K562 (cell line): ENCODE data around the gene ENTR1. TPM values are rescaled to one million over a fixed set of nuclear protein-coding genes. Genes with fewer than 3 reads are reported as not detected.

ENCODE experiments used
- ATAC-seq: fragments of 200-7000 bp; cut with Tn5 transposase; 3 replicates; pipeline ENCODE4 v1.9.1; 2020; ENCODE audit warnings: moderate library complexity
- BruUV-seq: library from RNA; stranded (reverse); fragments of 400-500 nt; replicated peaks from 2 replicates; lab custom pipeline; 2021; lab: Mats Ljungman, UMichigan
- CTCF ChIA-PET: fragments of 300-600 bp; formaldehyde crosslinking; extraction: SDS; loops from one replicate; lab custom pipeline; 2021; ENCODE audit warnings: low intra/inter-chr PET ratio; lab: Yijun Ruan, JAX
- POLR2A ChIA-PET: fragments of 300-600, 350-650 bp; sonication (Branson Sonifier 250); formaldehyde crosslinking; extraction: SDS; loops from one replicate; lab custom pipeline; 2021; ENCODE audit warnings: antibody characterized with exemption, inconsistent platforms; lab: Yijun Ruan, JAX
- DNase-seq, 4 experiments: peaks; one replicate each; pipeline versions ENCODE4 v3.0.0 to v3.0.0-alpha.2; 2011 to 2018; ENCODE audit warnings: low spot score in 3 of 4, mixed read lengths in 3 of 4; ENCODE audit errors: extremely low read depth in 1 of 4
- FAIRE-seq: peaks from 2 replicates; lab custom pipeline; 2011; peaks lifted over from hg19 to GRCh38; lab: Jason Lieb, UNC
- H2AFZ ChIP-seq: 2 replicates; pipeline ENCODE4 v1.6.0; 2011; ENCODE audit warnings: low read depth, low read length, control low read depth, inconsistent platforms
- H3K27ac ChIP-seq: fragments of 200-600 bp; 3 replicates; pipeline ENCODE4 v1.8.0; 2011; ENCODE audit warnings: low read depth, mild to moderate bottlenecking, control low read depth, inconsistent platforms, low read length, moderate library complexity, mixed read lengths; ENCODE audit errors: extremely low read depth
- H3K27me3 ChIP-seq, 2 experiments: fragments of 300-600 bp in 1 of 2; 2 replicates in 1 of 2; 3 replicates in 1 of 2; pipeline versions ENCODE4 v1.6.0 to v1.8.0; 2011; ENCODE audit warnings: inconsistent platforms in 2 of 2, low read length in 2 of 2, mild to moderate bottlenecking in 1 of 2, mixed read lengths in 1 of 2, moderate library complexity in 1 of 2; ENCODE audit not compliant: control insufficient read depth in 2 of 2, insufficient read depth in 2 of 2
- H3K36me3 ChIP-seq: fragments of 300-600 bp; 3 replicates; pipeline ENCODE4 v1.8.0; 2011; ENCODE audit warnings: mild to moderate bottlenecking, low read length, inconsistent platforms; ENCODE audit not compliant: control insufficient read depth, insufficient read depth
- H3K4me1 ChIP-seq, 2 experiments: fragments of 200-600 bp in 1 of 2; replicated peaks in 1 of 2; 2 replicates in 1 of 2; 3 replicates in 1 of 2; pipeline versions ENCODE4 v1.5.1 to v1.8.0; 2011; ENCODE audit warnings: inconsistent platforms in 2 of 2, low read length in 2 of 2, mild to moderate bottlenecking in 1 of 2, mixed read lengths in 1 of 2, moderate library complexity in 1 of 2; ENCODE audit not compliant: control insufficient read depth in 2 of 2, insufficient read depth in 2 of 2
- H3K4me2 ChIP-seq: 2 replicates; pipeline ENCODE4 v1.6.1; 2011; ENCODE audit warnings: low read length, control low read depth, inconsistent platforms, mixed read lengths; ENCODE audit not compliant: insufficient read depth
- H3K4me3 ChIP-seq: fragments of 200-600 bp; sonication (generic), shearing (Covaris generic); 2 replicates; pipeline ENCODE4 v1.5.1; 2016; ENCODE audit warnings: control low read depth, inconsistent platforms
- H3K79me2 ChIP-seq: fragments of 200-600 bp; 3 replicates; pipeline ENCODE4 v1.8.0; 2011; ENCODE audit warnings: low read length, inconsistent platforms; ENCODE audit not compliant: control insufficient read depth, insufficient read depth
- H3K9ac ChIP-seq, 2 experiments: 2 replicates each; pipeline versions ENCODE4 v1.6.0 to v1.6.1; 2011; ENCODE audit warnings: low read depth in 2 of 2, low read length in 2 of 2, control low read depth in 1 of 2, inconsistent platforms in 1 of 2, mild to moderate bottlenecking in 1 of 2, mixed read lengths in 1 of 2; ENCODE audit not compliant: insufficient read depth in 1 of 2
- H3K9me1 ChIP-seq: one replicate; pipeline ENCODE4 v1.6.0; 2011; ENCODE audit warnings: inconsistent platforms, mild to moderate bottlenecking, low read length, moderate library complexity; ENCODE audit not compliant: control insufficient read depth, insufficient read depth
- H3K9me3 ChIP-seq: replicated peaks from 2 replicates; pipeline ENCODE4 v1.5.1; 2011; ENCODE audit warnings: low read depth, low read length, inconsistent platforms; ENCODE audit not compliant: control insufficient read depth, insufficient read depth
- H4K20me1 ChIP-seq: replicated peaks from 2 replicates; pipeline ENCODE4 v1.6.1; 2011; ENCODE audit warnings: low read length, inconsistent platforms, mixed read lengths; ENCODE audit not compliant: control insufficient read depth, insufficient read depth
- NFIC ChIP-seq: fragments of 450-650 bp; IDR thresholded peaks from 2 replicates; pipeline ENCODE4 v1.6.1; 2017; ENCODE audit warnings: mild to moderate bottlenecking, inconsistent platforms
- POLR2G ChIP-seq: fragments of 200-400 bp; formaldehyde crosslinking; IDR thresholded peaks from 2 replicates; pipeline ENCODE4 v1.6.1; 2017; ENCODE audit warnings: low read depth, mild to moderate bottlenecking, antibody characterized with exemption, low read length, moderate library complexity
- WGBS: fragments of 100-300 bp; shearing (Covaris generic); methylation state at CpG from one replicate; pipeline ENCODE4 v1.1.6; 2016; ENCODE audit warnings: low coverage, mixed read lengths; ENCODE audit not compliant: insufficient coverage; ENCODE audit errors: missing lambda C conversion rate; 5-methylcytosine and 5-hydroxymethylcytosine counted together
- in situ Hi-C: fragments of 300-500 bp; cut with MboI; formaldehyde crosslinking; loops from 4 replicates; pipeline ENCODE4 v1.15.0; 2018; ENCODE audit warnings: inconsistent platforms, mixed read lengths
- intact Hi-C: fragments of 100-400 bp; cut with micrococcal nuclease; formaldehyde crosslinking; loops from 2 replicates; pipeline ENCODE4 v1.14.2; 2022
- polyA plus RNA-seq, 8 experiments: library from polyadenylated mRNA; depleted of rRNA in 4 of 8; stranded (reverse) in 5 of 8; unstranded in 3 of 8; fragments of >200 nt; fragmentation: Nextera tagmentation in 2 of 8; fragmentation: Illumina TruSeq in 1 of 8; extraction: Ambion mirVana in 2 of 8; extraction: Trizol in 1 of 8; gene quantifications; 2 replicates each; pipeline versions ENCODE4 v1.2.1 to v1.2.3, GENCODE V29; 2011 to 2014; ENCODE audit warnings: inconsistent platforms in 1 of 8, missing spikeins in 1 of 8
- total RNA-seq, 7 experiments: library from RNA; depleted of rRNA in 6 of 7; stranded (reverse); fragments of >200 nt in 6 of 7; fragmentation: Illumina TruSeq in 2 of 7; extraction: Trizol in 2 of 7; gene quantifications; 2 replicates each; pipeline versions ENCODE4 v1.2.1 to v1.2.3, GENCODE V29; 2011 to 2021; ENCODE audit warnings: low replicate concordance in 1 of 7
- TF ChIP-seq, protein P1 (sequence below): fragments of 450-650 bp; formaldehyde crosslinking; IDR thresholded peaks from 2 replicates; pipeline ENCODE4 v1.4.0; 2022; ENCODE audit warnings: missing genetic modification characterization

ENTR1 gene
- total and polyA plus RNA-seq, 9 of the 15 experiments (the other 6 are each of a cell fraction or from before 2014, with no cell fraction given) = 6.7 to 106 (median 72.6) TPM

DNA sequence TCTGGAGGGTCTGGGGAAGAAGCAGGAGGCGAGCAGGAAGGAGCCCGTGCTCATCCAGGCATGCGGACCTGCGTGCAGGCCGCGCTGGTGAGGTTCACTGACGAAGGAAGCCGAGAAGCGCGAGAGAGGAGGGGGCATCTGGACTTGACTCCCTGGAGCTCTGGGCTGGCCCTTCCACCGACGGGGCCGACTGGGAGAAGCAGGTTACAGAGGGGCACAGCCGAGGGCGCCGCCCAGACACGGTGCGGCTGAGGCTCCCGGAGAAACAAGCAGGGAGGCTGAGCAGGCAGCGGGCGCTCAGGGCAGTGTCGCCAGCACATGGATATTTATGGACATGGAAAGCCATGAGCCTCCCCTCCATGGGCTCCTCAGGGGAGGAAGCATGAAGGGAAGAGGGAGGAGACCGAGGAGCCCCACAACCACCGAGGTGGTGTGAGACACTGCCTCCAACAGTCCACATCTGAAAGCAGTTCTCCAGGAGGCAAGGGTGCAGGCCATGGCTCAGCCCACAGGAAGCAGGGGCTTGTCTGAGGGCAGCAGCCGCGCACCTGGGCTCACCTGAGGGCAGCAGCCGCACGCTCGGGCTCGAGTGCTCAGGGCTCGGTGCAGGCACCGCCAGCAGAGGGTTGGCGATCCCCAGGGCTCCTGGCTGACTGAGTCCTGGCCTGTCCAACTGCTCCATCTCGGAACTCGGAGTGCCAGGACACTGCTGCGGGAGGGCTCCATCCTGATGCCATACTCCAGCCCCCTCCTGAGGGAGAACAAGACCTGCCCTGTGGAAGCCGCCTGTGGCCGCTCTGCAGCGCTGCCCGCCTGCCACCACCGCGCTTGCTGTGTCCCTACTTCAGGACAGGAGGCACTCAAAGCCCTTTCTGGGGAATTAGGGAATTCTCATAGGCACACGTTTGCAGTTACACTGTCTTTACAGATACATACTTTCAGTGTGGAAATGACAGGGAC lies 44.9 kb upstream of the ENTR1 start:
- Histone ChIP-seq H3K9me1 (no peaks in the 10 kb centered on the region), H3K79me2 (no peaks in the 10 kb centered on the region), H4K20me1 (no peaks in the 10 kb centered on the region), H3K27ac (no peak overlapping the region), H2AFZ (no peak overlapping the region), H3K9ac (peak overlapping the region in 1 of 2 experiments; percentile 43; a peak in 1 of 4 replicates), H3K9me3 (no peaks in the 10 kb centered on the region), H3K36me3 (peaks cover 87% of the 10 kb centered on the region), H3K4me1 (0 out of 5 replicates have a peak, but pooled peaks cover 0 to 3% of the 10 kb centered on the region in 2 experiments), H3K27me3 (no peaks in the 10 kb centered on the region), H3K4me3 (no peak overlapping the region), H3K4me2 (no peak overlapping the region)
- POLR2A ChIA-PET = interaction anchor here (1.5 to 2.9 kb wide), 3 partner anchors 13 to 16 kb away, joined by 5 to 12 read pairs (median 8); no protein-coding TSS in a partner anchor
- FAIRE-seq (no peak), ATAC-seq (no peak; the same call in 2 of the 3 replicates), DNase-seq (no peak)
- intact Hi-C loops (no loop called here), in situ Hi-C loops (no loop called here)
- TF ChIP-seq POLR2G (peak; percentile 65; the same call in 1 of the 2 replicates), NFIC (no peak)
- TF ChIP-seq, protein P1, sequence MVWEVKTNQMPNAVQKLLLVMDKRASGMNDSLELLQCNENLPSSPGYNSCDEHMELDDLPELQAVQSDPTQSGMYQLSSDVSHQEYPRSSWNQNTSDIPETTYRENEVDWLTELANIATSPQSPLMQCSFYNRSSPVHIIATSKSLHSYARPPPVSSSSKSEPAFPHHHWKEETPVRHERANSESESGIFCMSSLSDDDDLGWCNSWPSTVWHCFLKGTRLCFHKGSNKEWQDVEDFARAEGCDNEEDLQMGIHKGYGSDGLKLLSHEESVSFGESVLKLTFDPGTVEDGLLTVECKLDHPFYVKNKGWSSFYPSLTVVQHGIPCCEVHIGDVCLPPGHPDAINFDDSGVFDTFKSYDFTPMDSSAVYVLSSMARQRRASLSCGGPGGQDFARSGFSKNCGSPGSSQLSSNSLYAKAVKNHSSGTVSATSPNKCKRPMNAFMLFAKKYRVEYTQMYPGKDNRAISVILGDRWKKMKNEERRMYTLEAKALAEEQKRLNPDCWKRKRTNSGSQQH = no peak
- 93% methylated on average over 40 of the region's 43 CpGs for WGBS
- CTCF ChIA-PET = no interaction called here
- no TSS peak for BruUV-seq
